ENCODE data around the gene JAG2.
A peak's percentile ranks its signal among the peaks of the same experiment; 100 is the strongest.
"Not testable (repeated sequence)": the region's sequence is repeated elsewhere in the genome, so short reads cannot be mapped to it uniquely, and the experiment has no call there.

The JAG2 gene

GRCh38 chr14:105116451-105117256, 51.9 kb downstream of the JAG2 start:
- no peak for DNase-seq (ENCODE audit: low read depth)

GRCh38 chr14:105109243-105109642, 59.3 kb downstream of the JAG2 start:
- not testable (repeated sequence) for DNase-seq (ENCODE audit: low read depth)

GRCh38 chr14:105108516-105108864, 60.1 kb downstream of the JAG2 start:
- DNase-seq (ENCODE audit: low read depth): no peak

GRCh38 chr14:105107781-105108515, 60.6 kb downstream of the JAG2 start:
- DNase-seq (ENCODE audit: low read depth): no peak

- no peak for DNase-seq (ENCODE audit: low read depth)
Observed at GRCh38 chr14:105107351-105107750, 61.2 kb downstream of the JAG2 start.

- no peak for DNase-seq (ENCODE audit: low read depth)
Observed at GRCh38 chr14:105105158-105105557, 63.4 kb downstream of the JAG2 start.

GRCh38 chr14:105102893-105103292, 65.7 kb downstream of the JAG2 start:
- DNase-seq (ENCODE audit: low read depth): no peak

GRCh38 chr14:105102361-105102870, 66.2 kb downstream of the JAG2 start:
- no peak for DNase-seq (ENCODE audit: low read depth)

- no peak for DNase-seq (ENCODE audit: low read depth)
Observed at GRCh38 chr14:105100910-105101309, 67.7 kb downstream of the JAG2 start.

GRCh38 chr14:105099778-105100177, 68.8 kb downstream of the JAG2 start:
- DNase-seq (ENCODE audit: low read depth): no peak

GRCh38 chr14:105098316-105098715, 70.3 kb downstream of the JAG2 start:
- no peak for DNase-seq (ENCODE audit: low read depth)

GRCh38 chr14:105097794-105098127, 70.8 kb downstream of the JAG2 start:
- DNase-seq (ENCODE audit: low read depth): no peak

GRCh38 chr14:105096206-105096875, 72.2 kb downstream of the JAG2 start:
- no peak for DNase-seq (ENCODE audit: low read depth)

GRCh38 chr14:105095236-105095805, 73.3 kb downstream of the JAG2 start:
- no peak for DNase-seq (ENCODE audit: low read depth)

- no peak for DNase-seq (ENCODE audit: low read depth)
Observed at GRCh38 chr14:105094193-105094907, 74.2 kb downstream of the JAG2 start.

GRCh38 chr14:105093431-105094192, 75.0 kb downstream of the JAG2 start:
- peak; percentile 42 for DNase-seq (ENCODE audit: low read depth)

GRCh38 chr14:105093038-105093430, 75.5 kb downstream of the JAG2 start:
- DNase-seq (ENCODE audit: low read depth): peak; percentile 53

- no peak for DNase-seq (ENCODE audit: low read depth)
Observed at GRCh38 chr14:105092171-105093037, 76.2 kb downstream of the JAG2 start.

- DNase-seq (ENCODE audit: low read depth): no peak
Observed at GRCh38 chr14:105091517-105092170, 76.9 kb downstream of the JAG2 start.

All from activated T-helper 1 cell treated with Interleukin-2 at 50 U/mL for 16 hours (primary cell).